Activated CD4-positive, alpha-beta T cell treated with anti-CD3 and anti-CD28 coated beads for 24 hours (primary cell): ENCODE results near the gene CHDH.

Experiments
- DNase-seq, 2 donors: peaks; one replicate each; pipeline ENCODE4 v3.0.0-alpha.2; 2020; ENCODE audit warnings: low read depth in 2 of 2

CHDH gene

DNA sequence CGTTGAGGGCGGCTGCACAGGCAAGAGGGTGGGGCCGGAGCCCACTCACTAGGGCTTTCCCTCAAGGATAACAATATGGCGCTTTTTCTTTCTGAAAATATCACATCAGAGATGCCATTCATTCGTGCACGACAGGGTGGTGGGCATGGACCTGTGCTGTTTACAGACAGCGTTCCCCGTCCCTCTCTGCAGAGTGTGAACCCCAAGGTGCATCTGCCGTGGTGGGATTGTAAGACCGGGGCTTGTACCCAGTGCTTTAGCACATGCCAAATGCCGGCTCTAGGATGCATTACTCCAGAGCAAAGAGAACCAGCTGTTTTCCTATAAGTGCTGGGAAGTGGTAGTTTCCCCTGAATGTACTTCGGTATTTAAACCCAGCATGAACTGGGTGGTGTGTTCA lies 37.0 kb downstream of the CHDH start:
- DNase-seq: no peak

DNA sequence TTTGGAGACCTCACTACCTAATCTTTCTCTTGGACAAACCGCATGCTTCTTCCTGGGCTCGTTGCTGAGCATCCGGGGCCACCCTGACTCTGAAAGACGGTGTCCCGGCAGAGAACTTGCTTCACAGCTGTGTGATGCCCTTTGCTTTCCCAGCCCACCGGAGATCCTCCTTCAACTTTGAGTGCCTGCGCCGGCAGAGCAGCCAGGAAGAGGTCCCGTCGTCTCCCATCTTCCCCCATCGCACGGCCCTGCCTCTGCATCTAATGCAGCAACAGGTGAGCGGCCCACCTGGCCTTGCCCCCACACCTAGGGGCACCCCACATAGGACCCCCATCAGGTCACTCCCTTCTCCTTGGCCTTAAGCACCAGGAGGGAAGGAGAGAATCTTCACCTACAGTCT lies 37.7 kb downstream of the CHDH start:
- no peak for DNase-seq

DNA sequence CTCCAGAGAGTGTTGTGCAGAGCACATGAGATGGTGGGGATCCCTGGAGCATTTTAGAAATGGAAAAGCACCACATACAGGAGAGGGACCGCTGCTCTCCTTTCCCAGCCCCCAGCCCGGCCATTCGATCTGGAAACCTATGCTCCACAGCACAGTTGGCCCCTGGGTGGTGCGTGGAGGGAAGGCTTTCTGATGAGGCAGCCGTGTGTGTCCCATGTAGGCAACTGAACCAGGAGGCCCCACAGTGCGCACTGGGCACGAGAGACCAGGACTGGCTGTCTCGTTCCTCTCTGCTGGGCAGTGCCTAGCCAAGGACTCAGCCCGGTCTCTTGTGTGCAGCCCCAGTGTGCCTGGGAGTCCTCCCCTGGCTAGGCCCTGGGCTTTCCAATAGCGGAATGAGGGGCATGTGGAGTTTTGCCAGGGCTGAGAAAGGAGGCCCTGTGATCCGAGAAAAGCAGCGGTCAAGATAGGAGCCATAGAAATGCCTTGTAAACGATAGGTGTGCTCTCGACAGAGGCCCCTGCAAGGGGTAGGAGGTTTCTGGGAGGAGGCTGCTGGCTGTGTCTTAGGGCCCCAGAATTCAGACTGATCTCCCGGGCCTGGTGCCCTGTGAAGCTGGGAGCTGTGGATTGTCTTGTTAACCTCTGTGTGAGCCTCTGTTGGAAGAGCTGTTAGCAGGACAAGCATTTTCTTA lies 39.0 kb downstream of the CHDH start:
- no peak for DNase-seq

DNA sequence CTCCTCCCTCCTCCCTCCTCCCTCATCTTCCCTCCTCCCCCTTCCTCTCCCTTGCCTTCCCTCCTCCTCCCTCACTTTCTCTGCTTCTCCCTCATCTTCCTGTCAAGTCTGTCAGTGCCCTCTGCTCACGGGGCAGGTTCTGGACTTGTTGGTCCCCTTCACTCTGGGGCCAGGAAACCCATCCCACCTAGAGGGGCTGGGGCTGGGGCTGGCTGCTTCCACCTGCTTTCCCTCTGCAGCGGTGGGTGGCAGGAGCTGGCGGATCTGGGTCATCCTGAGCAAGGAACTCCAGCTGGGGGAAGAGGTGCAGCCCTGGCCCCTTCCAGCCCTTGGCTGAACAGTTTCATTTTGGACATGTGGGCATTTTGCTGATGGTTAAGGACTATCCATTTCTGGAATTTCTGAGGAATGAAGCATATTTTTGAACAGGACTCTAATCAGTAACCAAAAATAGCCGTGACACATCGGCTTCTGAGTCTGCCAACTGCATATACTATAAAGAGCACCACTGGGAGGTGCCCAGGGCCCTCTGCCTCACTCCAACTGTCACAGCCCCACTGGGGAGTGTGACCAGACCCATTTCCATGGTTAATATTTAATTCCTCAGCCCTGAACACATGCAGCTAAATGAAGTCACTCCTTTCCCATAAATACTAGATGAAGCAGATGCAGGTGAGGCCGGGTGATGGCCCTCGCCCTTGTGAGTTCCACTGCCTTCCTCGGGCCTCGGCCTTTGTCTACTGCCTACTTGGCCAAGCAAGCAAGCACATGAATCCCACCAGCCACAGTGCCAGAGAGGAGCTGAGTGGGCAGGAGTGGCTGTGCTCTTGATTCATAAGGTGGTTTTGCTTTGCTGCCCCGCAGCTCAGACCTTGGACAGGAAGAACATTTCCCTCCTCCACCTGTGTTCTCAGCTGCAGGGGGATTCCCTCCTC lies 39.8 kb downstream of the CHDH start:
- DNase-seq: no peak

DNA sequence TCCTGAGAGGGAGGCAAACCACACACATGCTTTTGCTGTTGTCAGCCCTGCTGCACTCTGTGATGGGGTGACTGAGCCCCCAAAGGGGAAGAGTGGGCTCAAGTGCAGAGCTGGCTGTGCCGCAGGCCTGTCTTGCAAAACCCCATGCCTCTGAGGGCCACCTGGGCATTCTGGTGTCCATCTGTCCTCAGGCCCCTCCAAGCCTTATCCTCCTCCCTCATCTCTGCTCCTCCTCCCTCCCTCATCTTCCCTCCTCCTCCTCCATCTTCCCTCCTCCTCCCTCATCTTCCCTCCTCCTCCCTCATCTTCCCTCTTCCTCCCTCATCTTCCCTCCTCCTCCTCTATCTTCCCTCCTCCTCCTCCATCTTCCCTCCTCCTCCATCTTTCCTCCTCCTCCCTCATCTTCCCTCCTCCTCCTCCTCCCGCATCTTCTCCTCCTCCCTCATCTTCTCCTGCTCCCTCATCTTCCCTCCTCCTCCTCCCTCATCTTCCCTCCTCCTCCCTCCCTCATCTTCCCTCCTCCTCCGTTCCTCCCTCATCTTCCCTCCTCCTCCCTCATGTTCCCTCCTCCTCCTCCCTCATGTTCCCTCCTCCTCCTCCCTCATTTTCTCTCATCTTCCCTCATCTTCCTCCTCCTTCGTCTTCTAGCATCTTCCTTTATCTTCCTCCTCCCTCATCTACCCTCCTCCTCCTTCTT lies 40.6 kb downstream of the CHDH start:
- no peak for DNase-seq

DNA sequence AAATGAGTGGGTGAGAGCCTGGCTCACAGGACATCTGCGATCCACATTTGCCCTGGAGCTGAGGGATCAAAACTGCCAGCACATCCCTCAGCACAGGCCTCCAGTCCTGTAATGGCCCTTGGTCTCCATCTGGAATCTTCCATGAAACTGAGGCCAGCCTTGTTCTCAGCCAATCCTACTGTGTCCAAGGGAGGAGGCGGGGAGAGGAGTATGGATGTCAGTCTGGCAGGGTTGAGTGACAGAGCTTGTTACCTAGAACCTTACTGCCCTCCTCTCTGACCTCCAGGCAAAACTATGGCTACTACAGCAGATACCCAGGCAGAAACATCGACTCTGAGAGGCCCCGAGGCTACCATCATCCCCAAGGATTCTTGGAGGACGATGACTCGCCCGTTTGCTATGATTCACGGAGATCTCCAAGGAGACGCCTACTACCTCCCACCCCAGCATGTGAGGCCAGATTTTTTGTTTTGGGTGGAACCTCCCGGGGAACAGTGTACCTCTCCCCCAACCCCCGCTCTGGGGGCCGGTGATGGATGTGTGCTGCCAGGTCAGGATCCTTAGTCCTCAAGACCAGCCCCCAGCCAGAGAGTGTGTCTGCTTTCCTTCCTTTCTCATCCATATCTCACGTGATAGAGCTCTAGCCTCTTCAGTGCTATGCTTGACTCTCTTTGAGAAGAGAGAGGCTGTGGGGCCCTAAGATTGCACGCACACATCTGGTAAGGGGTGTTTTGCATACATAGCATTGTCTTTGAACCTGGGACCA lies 41.3 kb downstream of the CHDH start:
- DNase-seq: no peak

DNA sequence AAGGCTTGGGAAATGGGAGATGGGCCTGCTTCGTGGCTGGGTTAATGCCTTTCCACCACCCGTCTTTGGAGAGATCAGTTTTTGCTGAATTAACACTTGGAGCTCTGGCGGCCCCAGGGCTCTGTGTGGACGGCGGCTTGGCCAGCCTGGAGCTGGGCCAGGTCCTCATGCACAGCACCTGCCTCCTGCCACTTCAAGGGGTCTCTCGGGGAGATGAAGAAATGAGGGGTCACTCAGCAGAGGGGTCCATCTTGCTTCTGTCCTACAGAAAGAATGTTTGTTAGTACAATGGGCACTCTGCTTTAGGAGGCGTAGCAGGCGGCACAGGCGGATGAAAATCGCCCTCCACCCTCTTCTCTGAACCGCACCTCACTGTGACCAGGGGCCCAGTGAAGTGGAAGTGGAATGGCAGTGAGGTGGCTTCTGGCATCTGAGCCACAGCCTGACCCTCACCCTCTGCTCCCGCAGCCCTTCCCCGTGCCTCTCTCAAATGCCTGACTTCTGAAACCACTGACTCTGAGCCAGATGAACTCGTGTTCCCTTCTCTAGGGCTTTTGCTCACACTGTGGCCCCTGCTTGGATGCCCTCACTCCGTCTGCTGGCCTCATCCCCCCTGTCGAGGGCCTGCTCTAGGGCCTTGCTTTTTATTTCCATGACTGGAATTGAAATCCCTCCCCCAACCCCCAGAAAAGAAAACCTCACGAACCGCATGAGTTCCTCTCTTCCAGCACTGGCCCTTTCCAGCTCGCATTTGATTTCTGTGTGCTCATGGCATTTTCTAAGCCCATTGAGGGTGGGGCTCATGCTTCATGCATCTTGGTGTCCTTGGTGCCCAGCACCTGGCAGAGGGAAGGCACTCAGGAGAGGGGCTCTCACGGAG lies 42.2 kb downstream of the CHDH start:
- no peak for DNase-seq

DNA sequence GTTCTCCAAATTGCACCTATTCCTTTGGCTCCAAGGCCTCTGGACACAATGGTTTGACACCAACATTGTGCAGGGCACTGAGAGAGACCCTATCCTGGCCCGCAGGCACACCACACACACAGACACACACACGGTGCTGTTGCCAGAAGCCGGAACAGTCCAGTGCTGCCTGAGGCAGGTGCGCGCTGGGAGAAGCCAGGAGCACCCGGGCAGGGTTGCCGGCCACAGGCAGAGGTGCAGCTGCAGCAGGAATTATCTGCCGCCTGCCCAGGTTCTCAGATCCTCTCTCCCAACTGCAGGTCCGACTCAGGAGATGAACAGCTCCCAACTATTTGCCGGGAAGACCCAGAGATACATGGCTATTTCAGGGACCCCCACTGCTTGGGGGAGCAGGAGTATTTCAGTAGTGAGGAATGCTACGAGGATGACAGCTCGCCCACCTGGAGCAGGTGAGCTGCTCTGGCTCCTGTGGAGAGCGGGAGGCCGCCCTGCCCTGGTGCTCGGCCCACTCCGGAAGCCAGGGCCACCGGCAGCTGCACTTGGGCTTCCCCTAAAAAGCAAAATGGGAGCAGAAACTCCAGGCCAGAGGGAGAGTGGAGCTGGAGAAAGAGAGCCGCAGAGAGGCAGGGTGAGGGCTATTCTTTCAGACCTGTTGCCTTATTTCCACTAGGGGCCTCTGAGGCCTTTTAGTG lies 42.9 kb downstream of the CHDH start:
- no peak for DNase-seq

DNA sequence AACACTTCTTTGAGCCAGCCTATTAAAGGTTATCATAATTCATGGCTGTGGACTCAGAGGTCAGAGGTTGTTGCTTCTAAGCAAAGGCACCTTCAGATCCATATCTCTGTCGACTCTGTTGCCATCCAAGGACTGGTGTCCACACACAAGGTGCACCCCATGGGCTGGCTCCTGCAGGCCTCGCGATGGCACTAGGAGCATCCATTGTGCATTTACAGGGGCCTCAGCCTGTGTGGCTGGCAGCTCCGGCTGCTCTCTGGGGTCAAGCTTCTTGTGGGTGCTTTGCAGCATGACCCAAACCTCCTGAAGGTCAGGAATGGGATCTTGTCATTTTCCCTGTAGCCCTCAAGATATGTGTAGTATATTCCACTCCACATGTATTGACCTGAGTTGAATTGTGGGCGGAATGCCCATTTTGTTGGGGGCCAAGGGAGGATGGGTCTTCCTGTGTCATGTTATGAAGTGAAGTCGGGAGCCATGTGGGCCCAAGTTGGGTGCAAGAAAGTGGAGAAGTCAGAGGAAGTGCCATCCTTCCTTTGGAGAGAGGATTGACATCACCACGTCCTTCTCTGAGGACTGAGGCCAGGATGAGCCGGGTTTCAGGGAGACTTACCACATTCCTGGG lies 43.9 kb downstream of the CHDH start:
- no peak for DNase-seq

DNA sequence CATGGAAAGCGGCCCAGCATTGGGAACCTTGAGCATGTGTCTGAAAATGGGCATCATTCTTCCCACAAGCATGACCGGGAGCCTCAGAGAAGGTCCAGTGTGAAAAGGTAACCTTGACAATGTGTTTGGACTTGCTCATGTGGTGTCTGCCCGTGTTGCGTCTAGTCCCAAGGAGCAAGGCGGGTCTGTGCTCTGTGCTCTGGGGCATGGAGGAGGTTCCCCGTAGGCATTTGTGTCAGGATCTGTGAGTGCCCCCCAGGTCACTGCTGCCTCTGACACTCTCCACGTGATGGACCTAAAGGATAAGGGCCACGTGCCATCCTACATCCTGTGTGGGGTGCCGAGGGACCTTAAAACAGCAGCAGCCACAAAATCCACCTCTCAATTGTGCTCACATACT lies 44.9 kb downstream of the CHDH start:
- no peak for DNase-seq

DNA sequence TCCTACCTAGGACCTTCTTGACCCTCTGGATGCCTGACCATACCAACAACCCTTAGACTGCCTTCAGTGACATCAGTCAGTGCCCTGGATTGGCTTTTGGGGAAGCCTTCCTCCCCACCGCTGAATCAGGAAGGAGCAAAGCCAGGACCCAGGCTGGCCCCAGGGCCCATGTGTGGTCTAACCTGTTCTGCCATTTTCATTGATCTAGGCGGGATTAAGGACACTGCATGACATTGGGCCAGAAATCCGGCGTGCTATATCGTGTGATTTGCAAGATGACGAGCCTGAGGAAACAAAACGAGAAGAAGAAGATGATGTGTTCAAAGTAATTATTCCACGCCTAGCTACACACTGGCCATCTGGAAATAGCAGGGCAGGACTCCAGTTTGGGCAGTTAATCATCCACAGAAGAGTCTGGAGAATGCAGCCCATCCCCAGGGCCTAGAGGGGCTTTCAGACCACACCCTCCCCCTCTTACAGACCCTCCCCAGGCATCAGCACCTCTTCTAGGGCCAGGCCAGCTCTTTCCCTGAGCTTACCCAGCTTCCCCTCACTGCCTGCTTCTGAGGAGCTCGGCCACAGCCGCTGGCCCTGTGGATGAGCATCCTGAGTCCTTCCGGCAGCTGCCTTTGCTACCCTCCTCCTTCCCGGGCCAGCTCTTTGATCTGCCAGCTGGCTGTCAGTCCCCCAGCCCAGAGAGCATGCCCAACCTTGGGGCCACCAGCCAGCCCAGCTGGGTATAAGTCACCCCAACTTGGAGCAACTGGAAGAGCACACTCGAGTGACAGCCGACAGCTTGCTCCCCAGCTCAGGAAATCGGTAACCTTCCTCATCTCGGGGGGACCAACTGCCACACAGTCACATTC lies 45.9 kb downstream of the CHDH start:
- no peak for DNase-seq

DNA sequence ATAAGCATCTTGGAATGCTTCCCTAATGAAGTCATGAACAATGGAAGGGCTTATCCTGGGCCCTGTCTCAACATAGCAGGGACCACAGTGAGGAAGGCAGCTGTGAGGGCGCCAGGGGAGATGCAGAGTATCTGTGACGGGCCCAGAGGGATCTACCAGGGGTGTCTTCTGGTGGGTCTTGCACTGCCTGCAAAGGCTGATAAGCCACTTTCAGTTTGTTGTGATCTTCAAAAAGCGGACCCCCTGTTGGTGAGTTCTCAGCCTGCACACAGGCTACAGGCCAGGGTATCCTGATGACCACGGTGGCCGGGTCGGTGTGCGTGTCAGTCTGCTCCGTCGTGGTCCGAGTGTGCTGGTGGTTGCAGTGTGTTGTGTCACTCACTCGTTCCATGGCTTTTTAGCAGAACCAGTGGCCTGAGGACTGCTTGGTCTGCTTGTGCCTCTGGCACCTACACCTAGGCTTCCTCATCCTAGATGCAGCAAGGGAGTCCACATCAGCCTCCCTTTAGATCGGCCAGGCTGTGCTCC lies 46.8 kb downstream of the CHDH start:
- no peak for DNase-seq

DNA sequence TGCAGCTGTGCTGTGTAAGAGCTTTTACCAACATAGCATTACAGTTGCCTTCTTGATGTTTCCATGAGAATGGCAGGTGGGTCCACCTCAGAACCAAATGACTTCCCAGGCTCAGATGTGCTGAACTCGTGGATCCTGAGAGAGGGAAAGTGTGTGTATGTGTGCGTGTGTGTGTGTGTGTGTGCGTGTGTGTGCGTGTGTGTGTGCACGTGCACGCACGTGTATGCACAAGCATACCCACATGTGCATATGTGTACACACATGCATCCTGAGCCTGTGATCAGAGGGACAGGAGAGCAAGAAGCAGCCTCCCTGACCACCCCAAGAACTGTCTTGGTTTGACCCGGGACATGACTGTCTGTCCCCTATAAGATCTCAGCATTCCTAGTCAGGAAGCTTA lies 48.1 kb downstream of the CHDH start:
- DNase-seq: no peak

DNA sequence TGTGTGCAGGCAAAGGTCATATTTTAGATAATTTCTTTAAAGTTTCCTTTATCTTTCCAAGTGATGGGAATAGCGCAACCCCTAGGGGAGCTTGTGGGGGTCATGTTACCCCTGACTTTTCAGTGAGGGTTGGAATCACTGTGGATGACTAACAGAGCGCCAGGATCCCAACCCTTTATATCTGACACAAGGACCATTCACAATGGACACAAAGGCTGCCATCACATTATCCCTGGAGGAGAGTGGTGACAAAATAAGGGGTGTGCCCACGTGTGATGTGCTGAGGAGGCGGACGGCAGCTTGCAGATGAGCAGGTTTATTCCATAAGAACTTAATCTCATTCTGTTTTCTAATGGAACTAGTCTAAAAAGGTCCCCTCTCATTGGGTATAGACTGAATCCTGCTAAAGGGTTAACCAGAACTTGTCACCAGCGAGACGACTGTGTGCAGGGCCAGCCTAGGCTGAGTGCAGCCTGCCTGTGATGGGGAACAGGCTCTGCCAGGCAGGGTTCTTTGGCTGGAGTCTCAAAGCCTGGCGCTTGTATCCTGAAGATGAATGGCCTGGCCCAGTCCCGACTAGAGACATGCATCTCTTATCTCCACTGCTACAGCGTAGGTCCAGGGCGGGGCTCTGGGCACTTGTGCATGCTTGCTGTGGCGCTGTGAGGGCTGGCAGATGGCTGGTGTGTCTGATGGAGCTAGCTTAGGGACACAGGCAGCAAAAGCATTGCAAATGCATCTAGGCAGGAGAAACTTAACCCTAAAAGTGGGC lies 50.2 kb downstream of the CHDH start:
- DNase-seq: no peak

DNA sequence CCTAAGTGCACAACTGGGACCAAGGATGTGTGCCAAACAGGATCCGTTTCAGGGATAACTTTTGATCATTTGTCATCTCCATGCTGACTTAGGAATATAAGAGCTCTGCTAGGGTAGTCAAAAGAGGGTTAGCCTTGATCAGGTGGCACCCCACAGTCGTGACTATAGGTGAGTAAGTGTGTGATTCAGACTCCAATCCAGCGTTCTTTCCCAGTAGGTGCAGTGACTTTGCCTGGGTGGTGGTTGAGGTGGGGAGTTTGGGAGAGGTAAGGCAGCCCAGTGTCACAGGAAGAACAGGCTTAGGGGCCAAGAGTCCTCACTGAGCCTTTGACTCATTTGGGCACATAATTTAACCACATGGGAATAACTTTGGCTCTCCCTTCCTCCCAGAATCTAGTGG lies 51.0 kb downstream of the CHDH start:
- no peak for DNase-seq

DNA sequence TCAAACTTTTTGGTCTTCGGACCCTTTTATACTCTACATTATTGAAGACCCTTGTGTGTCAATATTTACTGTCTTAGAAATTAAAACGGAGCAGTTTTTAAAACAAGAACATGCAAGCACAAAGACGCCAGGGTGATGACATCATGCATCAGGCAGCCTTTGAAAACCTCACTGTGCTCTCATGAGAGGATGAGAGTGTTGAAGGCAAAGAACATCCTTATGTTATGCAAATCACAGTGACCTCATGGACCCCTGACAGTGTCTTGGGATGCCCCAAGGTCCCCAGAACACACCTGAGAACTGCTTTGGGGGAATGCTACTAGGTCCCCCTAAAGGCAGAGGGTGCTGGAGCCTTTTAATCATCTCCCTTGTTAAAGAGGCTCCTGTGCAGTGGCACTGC lies 51.6 kb downstream of the CHDH start:
- no peak for DNase-seq

DNA sequence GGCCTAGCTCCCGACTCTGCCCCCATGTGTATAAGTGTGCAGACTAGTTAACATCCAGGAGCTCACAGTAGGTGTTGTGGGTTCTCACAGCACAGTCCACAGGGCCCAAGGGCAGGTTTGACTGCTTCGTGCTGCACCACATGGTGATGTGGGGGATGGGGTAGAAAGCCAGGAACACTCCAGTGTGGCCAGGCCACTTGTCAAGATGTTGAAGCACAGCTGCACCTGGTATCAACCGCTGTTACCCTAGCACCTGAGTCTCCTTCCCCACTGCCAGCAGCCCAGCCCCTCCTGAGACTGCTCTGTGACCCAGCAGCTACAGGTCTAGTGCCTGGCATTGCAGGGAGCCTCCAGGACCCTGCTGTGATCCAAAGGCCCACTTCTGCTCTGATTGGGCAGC lies 53.4 kb downstream of the CHDH start:
- no peak for DNase-seq

DNA sequence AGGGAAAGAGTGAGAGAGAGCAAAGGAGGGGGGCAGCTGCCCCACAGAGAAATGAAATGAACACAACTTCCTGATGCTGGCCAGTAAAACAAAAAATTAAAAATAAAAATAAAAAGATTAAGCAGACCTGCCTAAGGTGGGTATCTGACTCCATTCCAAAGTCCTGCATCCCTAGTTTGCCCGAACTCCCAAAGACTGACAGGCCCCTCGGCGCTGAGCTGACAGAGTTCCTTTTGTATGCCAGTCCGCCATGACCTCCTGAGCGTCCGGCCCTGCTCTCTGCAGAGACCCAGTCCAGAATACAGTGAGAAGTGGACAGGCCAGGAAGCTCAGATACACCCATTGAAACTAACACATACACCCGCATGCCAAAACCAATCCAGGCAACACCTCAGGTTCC lies 54.9 kb downstream of the CHDH start:
- no peak for DNase-seq
